AG09309 (cell line): ENCODE results near the gene NDST1.

Experiments
- DNase-seq: peaks from one replicate; pipeline ENCODE4 v3.0.0-alpha.2; 2010; ENCODE audit warnings: low read depth
- H3K4me3 ChIP-seq: 2 replicates; pipeline ENCODE4 v1.5.1; 2011; ENCODE audit warnings: mild to moderate bottlenecking, low read depth, low read length, moderate library complexity; ENCODE audit not compliant: control insufficient read depth
- CTCF ChIP-seq: IDR thresholded peaks from 2 replicates; pipeline ENCODE4 v1.5.1; 2011; ENCODE audit warnings: mild to moderate bottlenecking, low read depth, low read length, inconsistent platforms; ENCODE audit not compliant: insufficient read depth, control insufficient read depth; ENCODE audit errors: missing control alignments

The NDST1 gene

GRCh38 chr5:150595466-150596031 lies 87.6 kb downstream of the NDST1 start:
- no peak overlapping the region for H3K4me3 ChIP-seq

DNA sequence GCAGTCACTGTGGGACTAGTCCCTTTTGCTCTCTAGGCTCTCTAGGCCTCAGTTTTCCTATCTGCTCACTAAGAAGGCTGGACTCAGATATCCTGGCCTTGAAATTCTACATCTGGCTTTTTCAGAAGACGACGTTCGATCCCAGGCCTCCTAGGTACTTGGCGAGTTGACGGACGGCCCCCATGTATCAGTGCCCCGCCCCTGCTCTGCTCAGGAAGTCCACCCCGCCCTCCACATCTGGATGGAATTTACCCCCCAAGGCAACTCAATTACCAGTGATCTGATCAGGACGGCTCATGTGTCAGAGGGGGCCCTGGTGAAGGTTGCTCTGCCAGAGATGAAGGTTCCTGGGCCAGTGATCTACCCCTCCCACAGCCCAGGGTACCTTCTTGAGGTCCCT lies 88.4 kb downstream of the NDST1 start:
- no peak overlapping the region for H3K4me3 ChIP-seq
- DNase-seq: no peak
- TF ChIP-seq CTCF: no peak

More at GRCh38 chr5:150595466-150596031, 87.6 kb downstream of the NDST1 start:
- TF ChIP-seq CTCF: no peak
- no peak for DNase-seq

DNA sequence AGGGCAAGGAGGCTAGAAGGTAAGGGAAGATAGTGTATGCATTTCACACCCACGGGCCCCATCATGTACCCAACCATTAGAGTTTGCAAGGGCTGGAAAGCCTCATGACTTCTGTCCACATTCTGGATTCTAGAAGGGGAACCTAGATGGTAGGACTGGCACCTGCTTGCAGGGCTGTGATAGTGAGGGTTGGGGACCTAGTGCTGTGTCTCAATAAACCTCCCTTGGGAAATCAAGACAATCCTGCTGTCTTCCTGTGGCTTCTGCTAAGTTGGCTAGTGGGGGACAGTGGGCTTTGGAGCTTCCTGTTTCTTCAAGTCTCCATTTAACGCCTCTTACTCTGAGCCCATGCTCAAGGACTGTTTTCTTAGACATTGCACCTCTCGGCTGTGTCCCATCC lies 88.9 kb downstream of the NDST1 start:
- no peak overlapping the region for H3K4me3 ChIP-seq
- no peak for TF ChIP-seq CTCF
- no peak for DNase-seq

- no peak for DNase-seq
- no peak for TF ChIP-seq CTCF
Observed at GRCh38 chr5:150598006-150598405, 90.1 kb downstream of the NDST1 start.

GRCh38 chr5:150598821-150599273 lies 90.9 kb downstream of the NDST1 start:
- no peak overlapping the region for H3K4me3 ChIP-seq
- DNase-seq: no peak
- no peak for TF ChIP-seq CTCF

More at GRCh38 chr5:150598006-150598405, 90.1 kb downstream of the NDST1 start:
- H3K4me3 ChIP-seq: no peak overlapping the region

- DNase-seq: no peak
- no peak for TF ChIP-seq CTCF
- no peak overlapping the region for H3K4me3 ChIP-seq
Observed at GRCh38 chr5:150599281-150599680, 91.3 kb downstream of the NDST1 start.

GRCh38 chr5:150599917-150600511 lies 92.1 kb downstream of the NDST1 start:
- TF ChIP-seq CTCF: no peak
- no peak for DNase-seq
- no peak overlapping the region for H3K4me3 ChIP-seq
